Stimulated activated CD4-positive, alpha-beta T cell treated with anti-CD3 and anti-CD28 coated beads, Interleukin-4, amount 100 ng/mL, for 24 hours (primary cell): ENCODE results near the gene IFT20.
"Not testable (repeated sequence)": the region's sequence is repeated elsewhere in the genome, so short reads cannot be mapped to it uniquely, and the experiment has no call there.

Source experiments
- DNase-seq: peaks from one replicate; pipeline ENCODE4 v3.0.0-alpha.2; 2020

Gene IFT20

GRCh38 chr17:28363776-28364650 lies 28.7 kb upstream of the IFT20 start:
- DNase-seq: no peak

DNA sequence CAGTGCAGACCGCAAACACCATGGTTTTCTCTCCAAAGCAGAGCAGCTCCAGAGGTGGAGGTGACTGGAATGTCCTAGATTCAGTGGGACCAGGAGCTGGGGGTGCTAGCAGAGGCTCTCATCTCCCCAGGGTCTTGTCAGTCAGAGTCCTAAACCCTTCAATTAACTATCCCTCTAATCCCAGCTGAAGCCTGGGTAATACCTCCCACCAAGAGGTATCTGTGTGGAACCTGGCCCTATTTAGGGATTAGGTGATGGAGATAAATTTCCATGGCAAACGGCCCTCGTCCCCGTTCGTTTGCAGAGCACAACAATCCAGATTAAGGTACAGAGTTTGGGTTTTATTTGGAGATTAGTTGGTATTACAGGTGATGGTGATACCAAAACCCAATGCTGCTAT lies 27.9 kb upstream of the IFT20 start:
- DNase-seq: no peak

DNA sequence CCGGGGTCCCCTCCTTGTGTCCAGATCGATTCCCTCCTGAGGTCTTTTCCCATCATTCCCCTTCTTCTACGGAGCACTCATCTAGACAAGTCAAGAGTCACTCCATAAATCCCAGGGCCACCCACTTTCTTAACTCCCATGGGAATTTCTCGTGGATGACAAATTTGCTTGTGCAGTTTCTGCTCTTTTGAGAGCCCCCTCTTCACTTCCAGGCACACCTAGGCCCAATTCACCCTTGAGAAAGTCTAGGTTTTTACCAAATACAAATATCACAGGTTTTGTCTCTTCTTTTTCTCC lies 22.6 kb upstream of the IFT20 start:
- no peak for DNase-seq

- DNase-seq: peak; percentile 97
Measured at GRCh38 chr17:28357061-28357900, 22.0 kb upstream of the IFT20 start, which contains the start of gene POLDIP2. TSS of gene POLDIP2 (minus strand) at chr17:28357527. CDS start at chr17:28357448, 79 bp downstream.

DNA sequence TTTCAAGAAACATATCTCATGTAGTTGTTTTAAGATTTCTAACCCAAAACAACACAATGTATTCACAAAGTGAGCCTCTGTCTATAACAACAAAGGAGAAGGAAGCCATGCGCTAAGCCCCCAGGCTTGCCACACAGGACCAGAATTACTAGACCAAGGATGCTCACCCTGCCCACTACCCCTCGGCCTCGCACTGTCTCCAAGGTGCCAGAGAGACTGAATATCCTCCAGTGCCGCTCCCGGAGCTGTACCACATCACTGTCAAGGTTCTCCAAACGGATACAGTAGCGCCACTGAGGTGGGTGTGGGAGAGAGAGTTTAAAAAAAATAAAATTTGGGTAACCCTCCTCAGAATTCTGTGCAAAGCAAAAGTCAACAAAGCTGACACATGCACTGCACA lies 15.0 kb upstream of the IFT20 start:
- DNase-seq: no peak

GRCh38 chr17:28348979-28349378 lies 13.7 kb upstream of the IFT20 start:
- no peak for DNase-seq

DNA sequence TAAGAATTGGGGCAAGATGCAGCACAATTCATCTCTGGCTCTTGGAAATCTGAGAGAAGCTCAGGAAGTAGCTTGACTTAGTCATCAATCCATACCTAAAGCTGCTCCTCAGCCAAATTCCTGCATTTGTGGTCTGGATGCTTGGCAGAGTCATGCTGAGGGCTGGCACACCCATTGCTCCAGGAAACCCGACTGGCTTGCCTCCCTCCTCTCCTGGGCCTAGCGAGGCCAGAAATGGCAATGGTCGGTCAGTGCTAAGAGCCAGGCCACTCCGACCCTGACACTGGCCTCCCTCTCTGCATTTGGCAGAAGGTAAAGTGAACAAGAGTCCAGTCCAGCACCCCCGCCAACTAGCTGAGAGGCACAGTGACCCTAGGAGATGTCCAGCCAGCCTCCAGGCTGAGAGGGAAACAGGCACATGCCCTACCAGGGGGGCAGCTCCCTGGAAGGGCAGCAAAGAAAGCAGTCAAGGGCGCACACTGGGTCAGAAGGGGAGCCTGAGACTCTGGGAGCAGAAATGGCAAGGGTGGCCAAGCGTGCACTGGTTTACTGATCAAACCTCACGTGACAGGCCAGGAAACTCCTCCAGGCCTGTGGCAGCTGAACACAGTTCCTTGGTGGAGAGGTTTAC lies 12.1 kb upstream of the IFT20 start:
- no peak for DNase-seq

DNA sequence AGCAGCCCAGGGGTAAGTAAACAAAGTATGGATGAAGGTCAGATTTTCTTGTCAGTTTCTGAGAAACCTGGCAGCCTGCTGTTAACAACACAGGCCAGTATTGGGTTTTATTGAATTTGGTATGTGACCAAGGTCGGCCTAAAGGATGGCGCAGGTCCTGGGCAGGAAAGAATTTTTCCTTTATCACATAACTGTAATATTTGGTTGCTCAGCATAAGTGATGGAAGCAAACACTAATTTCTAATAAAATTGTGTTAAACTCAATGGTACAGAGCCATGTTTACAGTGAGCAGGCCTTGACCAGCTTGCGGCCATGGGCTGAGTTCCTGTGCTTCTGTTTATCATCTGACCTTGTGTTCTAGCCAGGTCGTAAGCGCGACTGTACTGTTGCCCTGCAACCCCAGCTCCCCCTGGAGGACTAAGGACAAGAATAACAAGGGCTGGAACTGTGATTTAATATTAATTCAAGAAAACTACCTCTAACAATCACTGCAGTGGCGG lies 11.5 kb upstream of the IFT20 start:
- DNase-seq: no peak

GRCh38 chr17:28346199-28346580 lies 10.9 kb upstream of the IFT20 start:
- no peak for DNase-seq

DNA sequence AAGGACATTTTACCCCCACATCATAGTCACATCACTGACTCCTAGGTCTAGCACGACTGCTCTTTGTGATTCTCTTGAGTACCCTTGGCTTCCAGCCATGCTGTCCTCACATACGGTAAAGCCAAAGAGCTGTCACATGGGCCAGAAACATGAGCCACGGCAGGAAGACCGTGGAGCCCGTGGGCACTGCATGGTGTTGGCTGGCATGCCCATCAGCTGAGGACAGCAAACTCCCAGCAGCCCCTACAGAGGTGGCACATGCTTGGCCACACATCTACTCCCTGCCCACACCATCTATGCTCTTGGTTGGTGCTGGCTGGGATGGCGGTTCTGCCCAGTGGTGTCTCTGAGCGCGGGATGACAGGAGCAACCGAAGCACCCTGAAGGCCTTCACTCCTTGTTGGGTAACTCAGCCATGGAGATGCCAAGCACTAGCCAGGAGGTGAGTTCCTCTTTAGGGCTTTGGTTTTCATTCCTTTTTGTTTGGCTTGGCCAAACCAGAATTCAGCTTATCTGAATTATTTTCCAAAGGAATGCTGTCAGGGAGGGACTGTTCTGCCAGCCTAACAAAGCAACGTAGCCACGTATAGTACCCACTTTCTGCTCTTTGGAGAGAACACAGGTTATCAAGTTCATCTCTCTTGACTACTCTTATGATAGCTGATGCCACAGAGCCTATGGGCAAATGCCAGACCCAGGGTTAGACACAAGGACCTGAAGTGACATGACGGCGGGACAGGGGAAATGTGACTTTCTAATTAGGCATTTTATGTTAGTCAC lies 10.3 kb upstream of the IFT20 start:
- no peak for DNase-seq

GRCh38 chr17:28344435-28344901 lies 9.2 kb upstream of the IFT20 start:
- no peak for DNase-seq

GRCh38 chr17:28344011-28344410 lies 8.7 kb upstream of the IFT20 start:
- no peak for DNase-seq

- DNase-seq: no peak
Measured at GRCh38 chr17:28343491-28343932, 8.2 kb upstream of the IFT20 start.

- DNase-seq: no peak
Measured at GRCh38 chr17:28342313-28342712, 7.0 kb upstream of the IFT20 start.

GRCh38 chr17:28341516-28341915 lies 6.2 kb upstream of the IFT20 start:
- no peak for DNase-seq

GRCh38 chr17:28340374-28340773 lies 5.1 kb upstream of the IFT20 start:
- DNase-seq: no peak

GRCh38 chr17:28339431-28339830 lies 4.2 kb upstream of the IFT20 start:
- DNase-seq: no peak

- DNase-seq: not testable (repeated sequence)
Measured at GRCh38 chr17:28338769-28339212, 3.5 kb upstream of the IFT20 start.

- no peak for DNase-seq
Measured at GRCh38 chr17:28338056-28338768, 2.9 kb upstream of the IFT20 start.

GRCh38 chr17:28335959-28336871 lies 943 bp upstream of the IFT20 start:
- DNase-seq: peak; percentile 35
